Spleen (tissue), 3 donors: ENCODE results near the gene ERI3.

ENCODE experiments used
- POLR2A ChIP-seq, 3 donors: fragments of 450-650 bp; IDR thresholded peaks; one replicate each; pipeline ENCODE4 v1.5.1; 2017; ENCODE audit warnings: antibody characterized with exemption in 3 of 3, mild to moderate bottlenecking in 1 of 3
- POLR2AphosphoS5 ChIP-seq, 3 donors: sonication (generic); formaldehyde crosslinking; IDR thresholded peaks; one replicate each; pipeline ENCODE4 v1.5.1; 2017; ENCODE audit warnings: antibody characterized with exemption in 3 of 3

- TF ChIP-seq POLR2A (IDR thresholded peaks at IDR 0.05) (no peak), POLR2AphosphoS5 (IDR thresholded peaks at IDR 0.05) (no peak)
These were observed 23.1 kb upstream of the ERI3 start for GRCh38 chr1:44377925-44378784.
